K562 (cell line): ENCODE measurements around the gene LYPD5. TPM values are rescaled to one million over a fixed set of nuclear protein-coding genes. Genes with fewer than 3 reads are reported as not detected.

Experiments
- ARHGAP35 ChIP-seq: fragments of 450-650 bp; IDR thresholded peaks from 2 replicates; pipeline ENCODE4 v1.6.1; 2018; ENCODE audit not compliant: partially characterized antibody
- ATF1 ChIP-seq, 2 experiments: fragments of 450-650 bp in 1 of 2; IDR thresholded peaks; 2 replicates each; pipeline ENCODE4 v1.6.1; 2016; ENCODE audit warnings: missing compliant biosample characterization in 1 of 2, missing genetic modification characterization in 1 of 2
- CEBPB ChIP-seq: fragments of 450-650 bp; IDR thresholded peaks from 2 replicates; pipeline ENCODE4 v1.6.1; 2016; ENCODE audit warnings: missing genetic modification characterization, missing compliant biosample characterization
- ELF4 ChIP-seq: fragments of 450-650 bp; formaldehyde crosslinking; IDR thresholded peaks from 2 replicates; pipeline ENCODE4 v1.4.0; 2022; ENCODE audit warnings: missing genetic modification characterization
- EWSR1 ChIP-seq: fragments of 450-650 bp; IDR thresholded peaks from 2 replicates; pipeline ENCODE4 v1.6.1; 2018; ENCODE audit warnings: borderline replicate concordance, mild to moderate bottlenecking, low read depth, moderate library complexity; ENCODE audit not compliant: partially characterized antibody
- HNRNPLL ChIP-seq: fragments of 200-400 bp; formaldehyde crosslinking; IDR thresholded peaks from 2 replicates; pipeline ENCODE4 v1.6.1; 2017; ENCODE audit warnings: low read length, low read depth, mild to moderate bottlenecking; ENCODE audit not compliant: poor library complexity, severe bottlenecking
- LARP7 ChIP-seq: fragments of 450-650 bp; IDR thresholded peaks from 2 replicates; pipeline ENCODE4 v1.6.1; 2016
- MTA1 ChIP-seq: fragments of 450-650 bp; IDR thresholded peaks from 2 replicates; pipeline ENCODE4 v1.6.1; 2017; ENCODE audit warnings: borderline replicate concordance
- NFXL1 ChIP-seq: fragments of 450-650 bp; formaldehyde crosslinking; IDR thresholded peaks from 2 replicates; pipeline ENCODE4 v1.4.0; 2021; ENCODE audit warnings: mild to moderate bottlenecking
- RBM15 ChIP-seq: fragments of 200-400 bp; formaldehyde crosslinking; IDR thresholded peaks from 2 replicates; pipeline ENCODE4 v1.6.1; 2018; ENCODE audit warnings: mild to moderate bottlenecking, low read length, moderate library complexity; ENCODE audit not compliant: insufficient read depth
- RBM34 ChIP-seq: fragments of 200-400 bp; formaldehyde crosslinking; IDR thresholded peaks from 2 replicates; pipeline ENCODE4 v1.6.1; 2018; ENCODE audit warnings: low read length, borderline replicate concordance; ENCODE audit not compliant: insufficient read depth
- SETDB1 ChIP-seq: IDR thresholded peaks from one replicate; pipeline ENCODE4 v1.6.1; 2012; ENCODE audit warnings: low read length, control low read depth, inconsistent platforms
- TAF15 ChIP-seq: fragments of 200-400 bp; formaldehyde crosslinking; IDR thresholded peaks from 2 replicates; pipeline ENCODE4 v1.6.1; 2017; ENCODE audit warnings: mild to moderate bottlenecking, low read depth, low read length, moderate library complexity
- TRIM24 ChIP-seq, 2 experiments: fragments of 450-650 bp; IDR thresholded peaks; 2 replicates each; pipeline ENCODE4 v1.6.1; 2016
- XRCC3 ChIP-seq: fragments of 450-650 bp; IDR thresholded peaks from 2 replicates; pipeline ENCODE4 v1.6.1; 2017; ENCODE audit warnings: mild to moderate bottlenecking, moderate library complexity
- ZC3H11A ChIP-seq: IDR thresholded peaks from 2 replicates; pipeline ENCODE4 v1.6.1; 2012; ENCODE audit warnings: low read depth, low read length, improper control_type of control experiment
- ZSCAN32 ChIP-seq: fragments of 450-650 bp; formaldehyde crosslinking; IDR thresholded peaks from 2 replicates; pipeline ENCODE4 v1.4.0; 2020; ENCODE audit warnings: mild to moderate bottlenecking, moderate library complexity
- polyA plus RNA-seq, 8 experiments: library from polyadenylated mRNA; depleted of rRNA in 4 of 8; stranded (reverse) in 5 of 8; unstranded in 3 of 8; fragments of >200 nt; fragmentation: Nextera tagmentation in 2 of 8; fragmentation: Illumina TruSeq in 1 of 8; extraction: Ambion mirVana in 2 of 8; extraction: Trizol in 1 of 8; gene quantifications; 2 replicates each; pipeline versions ENCODE4 v1.2.1 to v1.2.3, GENCODE V29; 2011 to 2014; ENCODE audit warnings: inconsistent platforms in 1 of 8, missing spikeins in 1 of 8
- total RNA-seq, 7 experiments: library from RNA; depleted of rRNA in 6 of 7; stranded (reverse); fragments of >200 nt in 6 of 7; fragmentation: Illumina TruSeq in 2 of 7; extraction: Trizol in 2 of 7; gene quantifications; 2 replicates each; pipeline versions ENCODE4 v1.2.1 to v1.2.3, GENCODE V29; 2011 to 2021; ENCODE audit warnings: low replicate concordance in 1 of 7
- TF ChIP-seq, protein P1 (sequence below): fragments of 250-450 bp; sonication (Bioruptor Pico); IDR thresholded peaks from 2 replicates; pipeline ENCODE4 v1.9.0; 2021; ENCODE audit warnings: mild to moderate bottlenecking, inconsistent platforms
- TF ChIP-seq, protein P2 (sequence below), 3 experiments: fragments of 200-800 bp in 1 of 3; sonication (Bioruptor generic) in 1 of 3; sonication (generic) in 1 of 3; formaldehyde crosslinking in 1 of 3; IDR thresholded peaks; 2 replicates each; pipeline versions ENCODE4 v1.6.1 to v1.8.0; 2016 to 2022; ENCODE audit warnings: mild to moderate bottlenecking in 2 of 3, missing compliant biosample characterization in 2 of 3, missing genetic modification characterization in 2 of 3, missing genetic modification reagents in 1 of 3
- TF ChIP-seq, protein P3 (sequence below): sonication (generic); formaldehyde crosslinking; IDR thresholded peaks from 2 replicates; pipeline ENCODE4 v1.8.1; 2023; ENCODE audit warnings: mild to moderate bottlenecking, missing genetic modification reagents, moderate library complexity
- TF ChIP-seq, protein P4 (sequence below): fragments of 450-650 bp; IDR thresholded peaks from 2 replicates; pipeline ENCODE4 v1.7.1; 2018; ENCODE audit warnings: mild to moderate bottlenecking, low read depth; ENCODE audit not compliant: partially characterized antibody

LYPD5 gene
- total and polyA plus RNA-seq, 9 of the 15 experiments (the other 6 are each of a cell fraction or from before 2014, with no cell fraction given), result 0.03 to 0.22 (median 0.10) TPM; not detected in 3

DNA sequence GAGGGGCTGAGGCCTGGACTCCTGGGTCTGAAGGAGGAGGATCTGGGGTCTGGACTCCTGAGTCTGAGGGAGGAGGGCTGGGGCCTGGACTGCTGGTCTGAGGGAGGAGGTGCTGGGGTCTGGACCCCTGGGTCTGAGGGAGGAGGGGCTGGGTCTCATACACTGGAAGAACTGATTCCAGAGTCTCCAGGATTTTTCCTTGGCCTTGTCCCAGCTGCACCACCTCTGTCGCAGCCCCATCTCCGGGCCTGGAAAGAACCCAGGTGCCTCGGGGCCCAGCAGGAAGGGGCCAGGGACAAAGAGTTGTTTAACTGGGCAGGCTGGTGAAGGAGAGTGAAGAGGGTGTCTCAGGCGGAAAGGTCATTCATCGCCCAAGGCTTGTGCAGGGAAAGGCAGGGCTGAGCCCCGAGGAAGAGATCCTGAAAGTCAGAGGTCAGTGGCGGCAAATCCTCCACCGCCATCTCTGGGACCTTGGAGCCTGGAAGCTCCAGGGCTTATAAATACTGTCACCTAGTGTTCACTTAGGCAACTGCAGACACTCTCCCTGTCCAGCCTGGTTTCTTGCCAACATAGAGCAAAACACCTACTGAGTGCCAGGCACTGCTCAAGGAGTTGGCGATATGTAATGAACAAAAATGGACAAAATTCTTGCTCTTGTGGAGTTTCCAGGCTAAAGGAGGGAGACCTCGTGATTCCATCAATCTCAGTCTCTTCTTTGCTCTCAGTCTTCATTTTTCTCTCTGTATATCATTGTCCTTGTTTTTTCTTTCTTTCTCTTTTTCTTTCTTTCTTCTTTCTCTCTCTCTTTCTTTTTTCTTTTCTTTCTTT is 17.1 kb downstream of the LYPD5 start (continued):
- TF ChIP-seq LARP7 (no peak), SETDB1 (no peak), RBM34 (no peak), NFXL1 (no peak), ATF1 (CRISPR knock-in tag; IDR thresholded peaks at IDR 0.05) (no peak), ATF1 (tag; IDR thresholded peaks at IDR 0.05) (no peak), RBM15 (no peak), HNRNPLL (no peak), CEBPB (tag) (no peak), TAF15 (no peak), ZSCAN32 (CRISPR knock-in tag) (no peak), XRCC3 (no peak), TRIM24 (IDR thresholded peaks at IDR 0.05) (no peak), MTA1 (no peak), ELF4 (CRISPR knock-in tag) (no peak), EWSR1 (no peak), ARHGAP35 (no peak), ZC3H11A (no peak)
- TF ChIP-seq, protein P1, sequence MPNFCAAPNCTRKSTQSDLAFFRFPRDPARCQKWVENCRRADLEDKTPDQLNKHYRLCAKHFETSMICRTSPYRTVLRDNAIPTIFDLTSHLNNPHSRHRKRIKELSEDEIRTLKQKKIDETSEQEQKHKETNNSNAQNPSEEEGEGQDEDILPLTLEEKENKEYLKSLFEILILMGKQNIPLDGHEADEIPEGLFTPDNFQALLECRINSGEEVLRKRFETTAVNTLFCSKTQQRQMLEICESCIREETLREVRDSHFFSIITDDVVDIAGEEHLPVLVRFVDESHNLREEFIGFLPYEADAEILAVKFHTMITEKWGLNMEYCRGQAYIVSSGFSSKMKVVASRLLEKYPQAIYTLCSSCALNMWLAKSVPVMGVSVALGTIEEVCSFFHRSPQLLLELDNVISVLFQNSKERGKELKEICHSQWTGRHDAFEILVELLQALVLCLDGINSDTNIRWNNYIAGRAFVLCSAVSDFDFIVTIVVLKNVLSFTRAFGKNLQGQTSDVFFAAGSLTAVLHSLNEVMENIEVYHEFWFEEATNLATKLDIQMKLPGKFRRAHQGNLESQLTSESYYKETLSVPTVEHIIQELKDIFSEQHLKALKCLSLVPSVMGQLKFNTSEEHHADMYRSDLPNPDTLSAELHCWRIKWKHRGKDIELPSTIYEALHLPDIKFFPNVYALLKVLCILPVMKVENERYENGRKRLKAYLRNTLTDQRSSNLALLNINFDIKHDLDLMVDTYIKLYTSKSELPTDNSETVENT (CRISPR knock-in tag), result no peak
- TF ChIP-seq, protein P2, sequence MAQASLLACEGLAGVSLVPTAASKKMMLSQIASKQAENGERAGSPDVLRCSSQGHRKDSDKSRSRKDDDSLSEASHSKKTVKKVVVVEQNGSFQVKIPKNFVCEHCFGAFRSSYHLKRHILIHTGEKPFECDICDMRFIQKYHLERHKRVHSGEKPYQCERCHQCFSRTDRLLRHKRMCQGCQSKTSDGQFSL (CRISPR knock-in tag; IDR thresholded peaks at IDR 0.05), result no peak
- TF ChIP-seq, protein P2 (tag; IDR thresholded peaks at IDR 0.05), result 0 out of 4 replicates have a peak, but pooled peaks of 1 of the 2 experiments have one; percentile 30
- TF ChIP-seq, protein P3, sequence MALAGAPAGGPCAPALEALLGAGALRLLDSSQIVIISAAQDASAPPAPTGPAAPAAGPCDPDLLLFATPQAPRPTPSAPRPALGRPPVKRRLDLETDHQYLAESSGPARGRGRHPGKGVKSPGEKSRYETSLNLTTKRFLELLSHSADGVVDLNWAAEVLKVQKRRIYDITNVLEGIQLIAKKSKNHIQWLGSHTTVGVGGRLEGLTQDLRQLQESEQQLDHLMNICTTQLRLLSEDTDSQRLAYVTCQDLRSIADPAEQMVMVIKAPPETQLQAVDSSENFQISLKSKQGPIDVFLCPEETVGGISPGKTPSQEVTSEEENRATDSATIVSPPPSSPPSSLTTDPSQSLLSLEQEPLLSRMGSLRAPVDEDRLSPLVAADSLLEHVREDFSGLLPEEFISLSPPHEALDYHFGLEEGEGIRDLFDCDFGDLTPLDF (CRISPR knock-in tag), result 0 out of 2 replicates have a peak, but pooled peaks have one; percentile 52
- TF ChIP-seq, protein P4, sequence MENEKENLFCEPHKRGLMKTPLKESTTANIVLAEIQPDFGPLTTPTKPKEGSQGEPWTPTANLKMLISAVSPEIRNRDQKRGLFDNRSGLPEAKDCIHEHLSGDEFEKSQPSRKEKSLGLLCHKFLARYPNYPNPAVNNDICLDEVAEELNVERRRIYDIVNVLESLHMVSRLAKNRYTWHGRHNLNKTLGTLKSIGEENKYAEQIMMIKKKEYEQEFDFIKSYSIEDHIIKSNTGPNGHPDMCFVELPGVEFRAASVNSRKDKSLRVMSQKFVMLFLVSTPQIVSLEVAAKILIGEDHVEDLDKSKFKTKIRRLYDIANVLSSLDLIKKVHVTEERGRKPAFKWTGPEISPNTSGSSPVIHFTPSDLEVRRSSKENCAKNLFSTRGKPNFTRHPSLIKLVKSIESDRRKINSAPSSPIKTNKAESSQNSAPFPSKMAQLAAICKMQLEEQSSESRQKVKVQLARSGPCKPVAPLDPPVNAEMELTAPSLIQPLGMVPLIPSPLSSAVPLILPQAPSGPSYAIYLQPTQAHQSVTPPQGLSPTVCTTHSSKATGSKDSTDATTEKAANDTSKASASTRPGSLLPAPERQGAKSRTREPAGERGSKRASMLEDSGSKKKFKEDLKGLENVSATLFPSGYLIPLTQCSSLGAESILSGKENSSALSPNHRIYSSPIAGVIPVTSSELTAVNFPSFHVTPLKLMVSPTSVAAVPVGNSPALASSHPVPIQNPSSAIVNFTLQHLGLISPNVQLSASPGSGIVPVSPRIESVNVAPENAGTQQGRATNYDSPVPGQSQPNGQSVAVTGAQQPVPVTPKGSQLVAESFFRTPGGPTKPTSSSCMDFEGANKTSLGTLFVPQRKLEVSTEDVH, result no peak
